Parathyroid adenoma (tissue), 2 donors: ENCODE measurements around the gene MYBPH.

Experiments
- H2AFZ ChIP-seq: fragments of 300-600 bp; sonication (generic); one replicate; pipeline ENCODE4 v1.7.0; 2017; ENCODE audit warnings: antibody characterized with exemption, mild to moderate bottlenecking
- H3K27ac ChIP-seq: fragments of 300-600 bp; sonication (generic); one replicate; pipeline ENCODE4 v1.7.0; 2017
- H3K27me3 ChIP-seq: fragments of 300-600 bp; sonication (generic); one replicate; pipeline ENCODE4 v1.7.0; 2017; ENCODE audit warnings: low read length; ENCODE audit not compliant: control insufficient read depth, insufficient read depth
- H3K36me3 ChIP-seq: fragments of 300-600 bp; sonication (generic); one replicate; pipeline ENCODE4 v1.7.0; 2017; ENCODE audit warnings: low read length; ENCODE audit not compliant: control insufficient read depth, insufficient read depth
- H3K4me1 ChIP-seq: fragments of 300-600 bp; sonication (generic); one replicate; pipeline ENCODE4 v1.7.0; 2017; ENCODE audit warnings: control low read depth
- H3K4me2 ChIP-seq: fragments of 300-600 bp; sonication (generic); one replicate; pipeline ENCODE4 v1.7.0; 2017; ENCODE audit warnings: low read length
- H3K4me3 ChIP-seq: fragments of 300-600 bp; sonication (generic); one replicate; pipeline ENCODE4 v1.7.0; 2017; ENCODE audit warnings: low read depth, low read length
- H3K79me2 ChIP-seq: fragments of 300-600 bp; sonication (generic); one replicate; pipeline ENCODE4 v1.7.0; 2017; ENCODE audit warnings: control low read depth
- H3K9ac ChIP-seq: fragments of 300-600 bp; sonication (generic); one replicate; pipeline ENCODE4 v1.7.0; 2017; ENCODE audit warnings: mild to moderate bottlenecking
- H3K9me3 ChIP-seq: fragments of 300-600 bp; sonication (generic); one replicate; pipeline ENCODE4 v1.7.0; 2017; ENCODE audit warnings: low read length; ENCODE audit not compliant: control insufficient read depth
- CTCF ChIP-seq: fragments of 300-600 bp; sonication (generic); IDR thresholded peaks from one replicate; pipeline ENCODE4 v1.7.0; 2017; ENCODE audit warnings: antibody characterized with exemption, mild to moderate bottlenecking
- donor health status: primary hyperparathyroidism.

Gene MYBPH

GRCh38 chr1:203219171-203219570 is 43.5 kb upstream of the MYBPH start:
- no peaks in the 10 kb centered on the region for H3K27me3 ChIP-seq
- no peaks in the 10 kb centered on the region for H3K79me2 ChIP-seq
- H3K36me3 ChIP-seq = no peaks in the 10 kb centered on the region
- H3K9ac ChIP-seq = no peak overlapping the region
- no peak overlapping the region for H3K27ac ChIP-seq
- H3K4me2 ChIP-seq = no peak overlapping the region
- H3K9me3 ChIP-seq = no peaks in the 10 kb centered on the region
- no peak overlapping the region for H2AFZ ChIP-seq
- no peak overlapping the region for H3K4me3 ChIP-seq
- TF ChIP-seq CTCF = no peak
- no peaks in the 10 kb centered on the region for H3K4me1 ChIP-seq

GRCh38 chr1:203217668-203218067 is 42.0 kb upstream of the MYBPH start:
- no peaks in the 10 kb centered on the region for H3K79me2 ChIP-seq
- H3K27me3 ChIP-seq = no peaks in the 10 kb centered on the region
- H3K9me3 ChIP-seq = no peaks in the 10 kb centered on the region
- no peak overlapping the region for H3K4me2 ChIP-seq
- no peak overlapping the region for H3K27ac ChIP-seq
- H3K36me3 ChIP-seq = no peaks in the 10 kb centered on the region
- no peak overlapping the region for H2AFZ ChIP-seq
- no peaks in the 10 kb centered on the region for H3K4me1 ChIP-seq
- no peak overlapping the region for H3K4me3 ChIP-seq
- no peak for TF ChIP-seq CTCF
- no peak overlapping the region for H3K9ac ChIP-seq

GRCh38 chr1:203217139-203217655 is 41.6 kb upstream of the MYBPH start:
- Histone ChIP-seq H3K4me1 (no peaks in the 10 kb centered on the region), H3K27ac (no peak overlapping the region), H3K9ac (no peak overlapping the region), H3K36me3 (no peaks in the 10 kb centered on the region), H3K9me3 (no peaks in the 10 kb centered on the region), H2AFZ (no peak overlapping the region), H3K4me3 (no peak overlapping the region), H3K4me2 (no peak overlapping the region), H3K79me2 (no peaks in the 10 kb centered on the region), H3K27me3 (no peaks in the 10 kb centered on the region)
- no peak for TF ChIP-seq CTCF

- no peaks in the 10 kb centered on the region for H3K4me1 ChIP-seq
- no peaks in the 10 kb centered on the region for H3K79me2 ChIP-seq
- TF ChIP-seq CTCF = peak; percentile 56
- H3K27me3 ChIP-seq = no peaks in the 10 kb centered on the region
- H2AFZ ChIP-seq = no peak overlapping the region
- H3K9me3 ChIP-seq = no peaks in the 10 kb centered on the region
- no peak overlapping the region for H3K27ac ChIP-seq
- H3K4me3 ChIP-seq = no peak overlapping the region
- H3K4me2 ChIP-seq = no peak overlapping the region
- H3K9ac ChIP-seq = no peak overlapping the region
- no peaks in the 10 kb centered on the region for H3K36me3 ChIP-seq
Measured at GRCh38 chr1:203216274-203217138, 40.9 kb upstream of the MYBPH start.

GRCh38 chr1:203215573-203215972 is 39.9 kb upstream of the MYBPH start:
- H3K4me2 ChIP-seq = no peak overlapping the region
- H3K4me3 ChIP-seq = no peak overlapping the region
- TF ChIP-seq CTCF = no peak
- H2AFZ ChIP-seq = no peak overlapping the region
- no peaks in the 10 kb centered on the region for H3K36me3 ChIP-seq
- no peak overlapping the region for H3K27ac ChIP-seq
- H3K9me3 ChIP-seq = no peaks in the 10 kb centered on the region
- no peak overlapping the region for H3K9ac ChIP-seq
- no peaks in the 10 kb centered on the region for H3K4me1 ChIP-seq
- no peaks in the 10 kb centered on the region for H3K79me2 ChIP-seq
- no peaks in the 10 kb centered on the region for H3K27me3 ChIP-seq
